ENCODE measurements around the gene PPFIBP2. TPM values are rescaled to one million over a fixed set of nuclear protein-coding genes. Genes with fewer than 3 reads are reported as not detected.

The PPFIBP2 gene
- total and polyA plus RNA-seq, 2 of the 13 experiments (the other 11 are each of a cell fraction or from before 2014, with no cell fraction given): 15.0 to 52.5 TPM

GRCh38 chr11:7665473-7666291 lies 151.9 kb downstream of the PPFIBP2 start (continued):
- TF ChIP-seq ZUFSP (CRISPR knock-in tag; IDR thresholded peaks at IDR 0.05; ENCODE audit: borderline replicate concordance): no peak
- TF ChIP-seq ZNF564 (CRISPR knock-in tag; IDR thresholded peaks at IDR 0.05): no peak
- TF ChIP-seq PLRG1 (conservative IDR thresholded peaks at IDR 0.05): no peak
- no peak for TF ChIP-seq MAF1 (CRISPR knock-in tag; IDR thresholded peaks at IDR 0.05; ENCODE audit: borderline replicate concordance)
- TF ChIP-seq SMAD3 (CRISPR knock-in tag; IDR thresholded peaks at IDR 0.05): no peak; the same call in 1 of the 2 replicates
- no peak for TF ChIP-seq ZNF496 (CRISPR knock-in tag; IDR thresholded peaks at IDR 0.05; ENCODE audit: insufficient replicate concordance)
- no peak for TF ChIP-seq ATRX (CRISPR knock-in tag; IDR thresholded peaks at IDR 0.05; ENCODE audit: borderline replicate concordance)
- no peak for TF ChIP-seq FUBP1 (CRISPR knock-in tag; IDR thresholded peaks at IDR 0.05; ENCODE audit: borderline replicate concordance)
- no peak; the same call in 1 of the 2 replicates for TF ChIP-seq ZNF839 (CRISPR knock-in tag; IDR thresholded peaks at IDR 0.05; ENCODE audit: borderline replicate concordance)
- TF ChIP-seq STAG1 (CRISPR knock-in tag; IDR thresholded peaks at IDR 0.05): peak; percentile 97
- TF ChIP-seq DDIT3 (CRISPR knock-in tag; IDR thresholded peaks at IDR 0.05): no peak
- no peak for TF ChIP-seq KAT7 (CRISPR knock-in tag; IDR thresholded peaks at IDR 0.05; ENCODE audit: borderline replicate concordance)
- no peak for TF ChIP-seq PRMT3 (CRISPR knock-in tag; IDR thresholded peaks at IDR 0.05; ENCODE audit: borderline replicate concordance, low read depth)
- TF ChIP-seq IKZF1 (IDR thresholded peaks at IDR 0.05): no peak
- TF ChIP-seq ZNF280D (CRISPR knock-in tag; IDR thresholded peaks at IDR 0.05): no peak
- TF ChIP-seq ZNF703 (CRISPR knock-in tag; IDR thresholded peaks at IDR 0.05; ENCODE audit: borderline replicate concordance): no peak
- TF ChIP-seq HOXA7 (CRISPR knock-in tag; IDR thresholded peaks at IDR 0.05): no peak
- no peak for TF ChIP-seq SALL2 (CRISPR knock-in tag; IDR thresholded peaks at IDR 0.05)
- TF ChIP-seq SMC3 (IDR thresholded peaks at IDR 0.05; ENCODE audit: low read length): peak; percentile 86
- TF ChIP-seq NR1H2 (CRISPR knock-in tag; IDR thresholded peaks at IDR 0.05; ENCODE audit: borderline replicate concordance, low read depth): no peak
